K562 (cell line): ENCODE results near the gene ZNF234. TPM values are rescaled to one million over a fixed set of nuclear protein-coding genes. Genes with fewer than 3 reads are reported as not detected.
A peak's percentile ranks its signal among the peaks of the same experiment; 100 is the strongest.

Experiments used
- CEBPG ChIP-seq, 3 experiments: fragments of 200-800 bp in 1 of 3; sonication (Bioruptor generic) in 1 of 3; sonication (generic) in 1 of 3; formaldehyde crosslinking in 1 of 3; IDR thresholded peaks in 2 of 3; conservative IDR thresholded peaks in 1 of 3; 2 replicates each; pipeline versions ENCODE4 v1.6.1 to v1.8.0; 2016 to 2022; ENCODE audit warnings: missing compliant biosample characterization in 2 of 3, missing genetic modification characterization in 2 of 3, mild to moderate bottlenecking in 1 of 3, missing genetic modification reagents in 1 of 3
- COPS2 ChIP-seq: fragments of 450-650 bp; conservative IDR thresholded peaks from 2 replicates; pipeline ENCODE4 v1.6.1; 2016; ENCODE audit warnings: mild to moderate bottlenecking, moderate library complexity
- DACH1 ChIP-seq: fragments of 450-650 bp; IDR thresholded peaks from 2 replicates; pipeline ENCODE4 v1.6.1; 2018; ENCODE audit not compliant: partially characterized antibody
- DMBX1 ChIP-seq: fragments of 250-450 bp; sonication (Bioruptor Pico); IDR thresholded peaks from 2 replicates; pipeline ENCODE4 v1.8.0; 2022; ENCODE audit warnings: inconsistent platforms, mild to moderate bottlenecking, moderate library complexity, borderline replicate concordance
- GATAD2B ChIP-seq: fragments of 450-650 bp; IDR thresholded peaks from 2 replicates; pipeline ENCODE4 v1.6.1; 2017; ENCODE audit warnings: mild to moderate bottlenecking, borderline replicate concordance
- HDAC1 ChIP-seq, 2 experiments: fragments of 450-650 bp; IDR thresholded peaks; 2 replicates each; pipeline ENCODE4 v1.6.1; 2016 to 2017; ENCODE audit warnings: inconsistent platforms in 1 of 2, mild to moderate bottlenecking in 1 of 2, moderate library complexity in 1 of 2
- KAT2B ChIP-seq: IDR thresholded peaks from one replicate; pipeline ENCODE4 v1.6.1; 2012; ENCODE audit warnings: low read depth, mild to moderate bottlenecking, control low read depth, inconsistent platforms, low read length, moderate library complexity
- PHB ChIP-seq: fragments of 250-450 bp; sonication (Bioruptor Pico); IDR thresholded peaks from 2 replicates; pipeline ENCODE4 v1.5.0; 2021
- PHF8 ChIP-seq: fragments of 200-600 bp; sonication (generic); IDR thresholded peaks from 2 replicates; pipeline ENCODE4 v1.6.1; 2012; ENCODE audit warnings: mixed run types, mild to moderate bottlenecking, inconsistent platforms, low read length, moderate library complexity, borderline replicate concordance
- SMAD3 ChIP-seq: fragments of 450-650 bp; formaldehyde crosslinking; conservative IDR thresholded peaks from 2 replicates; pipeline ENCODE4 v1.4.0; 2020; ENCODE audit warnings: mild to moderate bottlenecking
- STAT5A ChIP-seq: IDR thresholded peaks from 2 replicates; pipeline ENCODE4 v1.6.1; 2012; ENCODE audit warnings: low read length, inconsistent platforms, borderline replicate concordance
- TCF7 ChIP-seq: sonication (generic); IDR thresholded peaks from 2 replicates; pipeline ENCODE4 v1.6.1; 2016; ENCODE audit warnings: antibody characterized with exemption, borderline replicate concordance
- ZNF324 ChIP-seq: fragments of 250-450 bp; sonication (Bioruptor Pico); IDR thresholded peaks from 2 replicates; pipeline ENCODE4 v1.4.0; 2020; ENCODE audit warnings: mild to moderate bottlenecking
- ZNF444 ChIP-seq: fragments of 250-450 bp; sonication (Bioruptor Pico); IDR thresholded peaks from 2 replicates; pipeline ENCODE4 v1.4.0; 2020; ENCODE audit warnings: mild to moderate bottlenecking, moderate library complexity
- ZNF766 ChIP-seq: fragments of 200-800 bp; sonication (Bioruptor generic); conservative IDR thresholded peaks from 2 replicates; pipeline ENCODE4 v1.6.1; 2016; ENCODE audit warnings: missing genetic modification characterization, missing compliant biosample characterization
- ZNF780A ChIP-seq: fragments of 250-450 bp; sonication (Bioruptor Pico); IDR thresholded peaks from 2 replicates; pipeline ENCODE4 v1.5.0; 2021; ENCODE audit warnings: mild to moderate bottlenecking
- polyA plus RNA-seq, 8 experiments: library from polyadenylated mRNA; depleted of rRNA in 4 of 8; stranded (reverse) in 5 of 8; unstranded in 3 of 8; fragments of >200 nt; fragmentation: Nextera tagmentation in 2 of 8; fragmentation: Illumina TruSeq in 1 of 8; extraction: Ambion mirVana in 2 of 8; extraction: Trizol in 1 of 8; gene quantifications; 2 replicates each; pipeline versions ENCODE4 v1.2.1 to v1.2.3, GENCODE V29; 2011 to 2014; ENCODE audit warnings: inconsistent platforms in 1 of 8, missing spikeins in 1 of 8
- total RNA-seq, 7 experiments: library from RNA; depleted of rRNA in 6 of 7; stranded (reverse); fragments of >200 nt in 6 of 7; fragmentation: Illumina TruSeq in 2 of 7; extraction: Trizol in 2 of 7; gene quantifications; 2 replicates each; pipeline versions ENCODE4 v1.2.1 to v1.2.3, GENCODE V29; 2011 to 2021; ENCODE audit warnings: low replicate concordance in 1 of 7
- TF ChIP-seq, protein P1 (sequence below): fragments of 200-800 bp; sonication (Bioruptor generic); IDR thresholded peaks from 2 replicates; pipeline ENCODE4 v1.6.1; 2016; ENCODE audit warnings: missing genetic modification characterization, missing compliant biosample characterization
- TF ChIP-seq, protein P2 (sequence below), 2 experiments: fragments of 450-650 bp; IDR thresholded peaks; 2 replicates each; pipeline ENCODE4 v1.6.1; 2016
- TF ChIP-seq, protein P3 (sequence below): fragments of 250-450 bp; sonication (Bioruptor Pico); IDR thresholded peaks from 2 replicates; pipeline ENCODE4 v1.4.0; 2020

The ZNF234 gene
- total and polyA plus RNA-seq, 9 of the 15 experiments (the other 6 are each of a cell fraction or from before 2014, with no cell fraction given) = 0.82 to 2.9 (median 1.5) TPM

DNA sequence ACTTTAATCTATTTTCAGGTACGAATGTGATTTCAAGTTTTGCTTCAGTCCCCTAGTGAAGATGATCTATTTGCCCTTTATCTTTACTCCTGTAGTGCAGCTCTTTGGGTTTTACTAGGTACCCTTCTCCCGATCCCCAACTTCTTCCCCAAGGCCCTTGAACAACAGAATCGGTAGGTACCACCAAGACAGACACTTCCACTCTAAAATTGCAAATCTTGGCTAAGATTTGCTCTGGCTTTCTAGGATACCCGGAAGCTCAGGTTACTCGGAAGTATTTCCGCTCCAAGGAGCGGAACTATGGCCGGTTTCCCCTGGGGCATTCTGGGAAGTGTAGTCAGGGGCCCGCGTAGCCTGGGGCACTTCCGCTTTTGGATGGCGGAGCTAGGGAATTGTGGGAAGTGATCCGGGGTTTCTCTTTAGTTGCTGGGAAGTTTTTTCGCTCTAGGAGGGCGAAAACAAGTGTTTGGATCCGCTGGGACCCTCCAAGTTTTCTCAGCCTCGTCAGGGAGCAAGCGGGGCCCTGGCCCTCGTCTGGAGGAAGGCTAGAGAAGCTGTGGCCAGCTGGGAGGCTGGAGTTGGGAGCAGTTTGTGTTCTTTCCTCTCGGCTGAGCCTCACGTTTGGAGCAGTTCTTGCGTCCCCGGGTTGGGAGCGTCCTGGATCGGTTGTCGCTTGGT is 65.9 kb downstream of the ZNF234 start (continued):
- TF ChIP-seq DACH1 (no peak), STAT5A (no peak), ZNF780A (no peak), PHF8 (peak; percentile 77; the same call in 1 of the 2 replicates), DMBX1 (CRISPR knock-in tag) (peak; percentile 37; the same call in 1 of the 2 replicates), ZNF324 (CRISPR knock-in tag) (no peak), GATAD2B (no peak), SMAD3 (CRISPR knock-in tag) (no peak), HDAC1 (IDR thresholded peaks at IDR 0.05) (no peak), PHB (no peak), KAT2B (no peak), ZNF444 (CRISPR knock-in tag) (no peak), ZNF766 (peak; percentile 85), TCF7 (0 out of 2 replicates have a peak, but pooled peaks have one; percentile 21), CEBPG (CRISPR knock-in tag; IDR thresholded peaks at IDR 0.05) (no peak), CEBPG (tag; conservative IDR thresholded peaks at IDR 0.05 in 1 of 2, IDR thresholded peaks at IDR 0.05 in 1 of 2) (no peak), COPS2 (no peak)
- TF ChIP-seq, protein P1, sequence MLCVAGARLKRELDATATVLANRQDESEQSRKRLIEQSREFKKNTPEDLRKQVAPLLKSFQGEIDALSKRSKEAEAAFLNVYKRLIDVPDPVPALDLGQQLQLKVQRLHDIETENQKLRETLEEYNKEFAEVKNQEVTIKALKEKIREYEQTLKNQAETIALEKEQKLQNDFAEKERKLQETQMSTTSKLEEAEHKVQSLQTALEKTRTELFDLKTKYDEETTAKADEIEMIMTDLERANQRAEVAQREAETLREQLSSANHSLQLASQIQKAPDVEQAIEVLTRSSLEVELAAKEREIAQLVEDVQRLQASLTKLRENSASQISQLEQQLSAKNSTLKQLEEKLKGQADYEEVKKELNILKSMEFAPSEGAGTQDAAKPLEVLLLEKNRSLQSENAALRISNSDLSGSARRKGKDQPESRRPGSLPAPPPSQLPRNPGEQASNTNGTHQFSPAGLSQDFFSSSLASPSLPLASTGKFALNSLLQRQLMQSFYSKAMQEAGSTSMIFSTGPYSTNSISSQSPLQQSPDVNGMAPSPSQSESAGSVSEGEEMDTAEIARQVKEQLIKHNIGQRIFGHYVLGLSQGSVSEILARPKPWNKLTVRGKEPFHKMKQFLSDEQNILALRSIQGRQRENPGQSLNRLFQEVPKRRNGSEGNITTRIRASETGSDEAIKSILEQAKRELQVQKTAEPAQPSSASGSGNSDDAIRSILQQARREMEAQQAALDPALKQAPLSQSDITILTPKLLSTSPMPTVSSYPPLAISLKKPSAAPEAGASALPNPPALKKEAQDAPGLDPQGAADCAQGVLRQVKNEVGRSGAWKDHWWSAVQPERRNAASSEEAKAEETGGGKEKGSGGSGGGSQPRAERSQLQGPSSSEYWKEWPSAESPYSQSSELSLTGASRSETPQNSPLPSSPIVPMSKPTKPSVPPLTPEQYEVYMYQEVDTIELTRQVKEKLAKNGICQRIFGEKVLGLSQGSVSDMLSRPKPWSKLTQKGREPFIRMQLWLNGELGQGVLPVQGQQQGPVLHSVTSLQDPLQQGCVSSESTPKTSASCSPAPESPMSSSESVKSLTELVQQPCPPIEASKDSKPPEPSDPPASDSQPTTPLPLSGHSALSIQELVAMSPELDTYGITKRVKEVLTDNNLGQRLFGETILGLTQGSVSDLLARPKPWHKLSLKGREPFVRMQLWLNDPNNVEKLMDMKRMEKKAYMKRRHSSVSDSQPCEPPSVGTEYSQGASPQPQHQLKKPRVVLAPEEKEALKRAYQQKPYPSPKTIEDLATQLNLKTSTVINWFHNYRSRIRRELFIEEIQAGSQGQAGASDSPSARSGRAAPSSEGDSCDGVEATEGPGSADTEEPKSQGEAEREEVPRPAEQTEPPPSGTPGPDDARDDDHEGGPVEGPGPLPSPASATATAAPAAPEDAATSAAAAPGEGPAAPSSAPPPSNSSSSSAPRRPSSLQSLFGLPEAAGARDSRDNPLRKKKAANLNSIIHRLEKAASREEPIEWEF = no peak
- TF ChIP-seq, protein P2, sequence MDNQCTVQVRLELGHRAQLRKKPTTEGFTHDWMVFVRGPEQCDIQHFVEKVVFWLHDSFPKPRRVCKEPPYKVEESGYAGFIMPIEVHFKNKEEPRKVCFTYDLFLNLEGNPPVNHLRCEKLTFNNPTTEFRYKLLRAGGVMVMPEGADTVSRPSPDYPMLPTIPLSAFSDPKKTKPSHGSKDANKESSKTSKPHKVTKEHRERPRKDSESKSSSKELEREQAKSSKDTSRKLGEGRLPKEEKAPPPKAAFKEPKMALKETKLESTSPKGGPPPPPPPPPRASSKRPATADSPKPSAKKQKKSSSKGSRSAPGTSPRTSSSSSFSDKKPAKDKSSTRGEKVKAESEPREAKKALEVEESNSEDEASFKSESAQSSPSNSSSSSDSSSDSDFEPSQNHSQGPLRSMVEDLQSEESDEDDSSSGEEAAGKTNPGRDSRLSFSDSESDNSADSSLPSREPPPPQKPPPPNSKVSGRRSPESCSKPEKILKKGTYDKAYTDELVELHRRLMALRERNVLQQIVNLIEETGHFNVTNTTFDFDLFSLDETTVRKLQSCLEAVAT (IDR thresholded peaks at IDR 0.05) = no peak
- TF ChIP-seq, protein P3, sequence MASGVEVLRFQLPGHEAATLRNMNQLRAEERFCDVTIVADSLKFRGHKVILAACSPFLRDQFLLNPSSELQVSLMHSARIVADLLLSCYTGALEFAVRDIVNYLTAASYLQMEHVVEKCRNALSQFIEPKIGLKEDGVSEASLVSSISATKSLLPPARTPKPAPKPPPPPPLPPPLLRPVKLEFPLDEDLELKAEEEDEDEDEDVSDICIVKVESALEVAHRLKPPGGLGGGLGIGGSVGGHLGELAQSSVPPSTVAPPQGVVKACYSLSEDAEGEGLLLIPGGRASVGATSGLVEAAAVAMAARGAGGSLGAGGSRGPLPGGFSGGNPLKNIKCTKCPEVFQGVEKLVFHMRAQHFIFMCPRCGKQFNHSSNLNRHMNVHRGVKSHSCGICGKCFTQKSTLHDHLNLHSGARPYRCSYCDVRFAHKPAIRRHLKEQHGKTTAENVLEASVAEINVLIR = no peak; the same call in 1 of the 2 replicates
